IMR-90 (cell line): ENCODE results near the gene SLC35D1. TPM values are rescaled to one million over a fixed set of nuclear protein-coding genes. Genes with fewer than 3 reads are reported as not detected.

Experiments
- ATAC-seq: fragments of 200-7000 bp; cut with Tn5 transposase; 2 replicates; pipeline ENCODE4 v1.9.1; 2020; ENCODE audit warnings: low read depth, mild to moderate bottlenecking, moderate library complexity
- BruUV-seq: library from RNA; stranded (reverse); fragments of 400-500 nt; replicated peaks from 2 replicates; lab custom pipeline; 2021; lab: Mats Ljungman, UMichigan
- CTCF ChIA-PET: fragments of 300-600 bp; formaldehyde crosslinking; extraction: SDS; loops from one replicate; lab custom pipeline; 2021; ENCODE audit warnings: antibody characterized with exemption; lab: Yijun Ruan, JAX
- POLR2A ChIA-PET: fragments of 300-600 bp; sonication (Branson Sonifier 250); formaldehyde crosslinking; loops from one replicate; lab custom pipeline; 2022; ENCODE audit warnings: antibody characterized with exemption; ENCODE audit not compliant: unreplicated experiment; lab: Charles Lee
- DNase-seq: peaks from one replicate; pipeline ENCODE4 v3.0.0; 2013
- H2AFZ ChIP-seq: replicated peaks from 2 replicates; pipeline ENCODE3; 2013; ENCODE audit warnings: low read length, mild to moderate bottlenecking; ENCODE audit not compliant: poor library complexity
- H2AK5ac ChIP-seq: 2 replicates; pipeline ENCODE4 v1.6.1; 2013; ENCODE audit warnings: low read depth, low read length, inconsistent platforms
- H2AK9ac ChIP-seq: replicated peaks from 2 replicates; pipeline ENCODE3; 2013; ENCODE audit warnings: mild to moderate bottlenecking, low read depth, low read length, moderate library complexity; ENCODE audit not compliant: poor library complexity
- H2BK120ac ChIP-seq: 2 replicates; pipeline ENCODE4 v1.6.1; 2013; ENCODE audit warnings: low read depth, low read length, inconsistent platforms
- H2BK15ac ChIP-seq: 3 replicates; pipeline ENCODE4 v1.6.1; 2013; ENCODE audit warnings: low read depth, low read length, inconsistent platforms
- H2BK20ac ChIP-seq: 2 replicates; pipeline ENCODE4 v1.6.1; 2013; ENCODE audit warnings: low read depth, mild to moderate bottlenecking, inconsistent platforms, low read length, moderate library complexity
- H2BK5ac ChIP-seq: 2 replicates; pipeline ENCODE4 v1.6.1; 2013; ENCODE audit warnings: mild to moderate bottlenecking, low read depth, low read length, inconsistent platforms; ENCODE audit not compliant: poor library complexity, severe bottlenecking
- H3K14ac ChIP-seq: replicated peaks from 2 replicates; pipeline ENCODE4 v1.6.1; 2013; ENCODE audit warnings: low read depth, low read length, inconsistent platforms
- H3K18ac ChIP-seq: 2 replicates; pipeline ENCODE4 v1.6.1; 2013; ENCODE audit warnings: low read depth, low read length, control low read depth
- H3K23ac ChIP-seq: 2 replicates; pipeline ENCODE4 v1.6.1; 2013; ENCODE audit warnings: low read depth, low read length, inconsistent platforms
- H3K27ac ChIP-seq: 2 replicates; pipeline ENCODE4 v1.5.1; 2013; ENCODE audit warnings: mild to moderate bottlenecking, control low read depth, low read length; ENCODE audit not compliant: insufficient read depth
- H3K27me3 ChIP-seq: 2 replicates; pipeline ENCODE4 v1.6.1; 2013; ENCODE audit warnings: low read length; ENCODE audit not compliant: control insufficient read depth, insufficient read depth
- H3K36me3 ChIP-seq: 2 replicates; pipeline ENCODE4 v1.6.1; 2013; ENCODE audit warnings: low read length, mixed read lengths; ENCODE audit not compliant: control insufficient read depth, insufficient read depth
- H3K4ac ChIP-seq: 2 replicates; pipeline ENCODE4 v1.6.1; 2013; ENCODE audit warnings: low read depth, low read length, inconsistent platforms
- H3K4me1 ChIP-seq: 2 replicates; pipeline ENCODE4 v1.6.1; 2013; ENCODE audit warnings: low read length, mixed read lengths; ENCODE audit not compliant: control insufficient read depth, insufficient read depth
- H3K4me2 ChIP-seq: 2 replicates; pipeline ENCODE4 v1.6.1; 2013; ENCODE audit warnings: low read depth, mild to moderate bottlenecking, control low read depth, low read length, moderate library complexity
- H3K4me3 ChIP-seq: 2 replicates; pipeline ENCODE4 v1.5.1; 2013; ENCODE audit warnings: low read depth, mild to moderate bottlenecking, control low read depth, low read length, moderate library complexity; ENCODE audit not compliant: insufficient read depth
- H3K56ac ChIP-seq: 2 replicates; pipeline ENCODE4 v1.6.1; 2013; ENCODE audit warnings: low read length, inconsistent platforms; ENCODE audit not compliant: insufficient read depth; ENCODE audit errors: extremely low read depth
- H3K79me1 ChIP-seq, 2 experiments: 2 replicates each; pipeline ENCODE4 v1.6.1; 2013; ENCODE audit warnings: low read length in 2 of 2, inconsistent platforms in 1 of 2, low read depth in 1 of 2
- H3K9ac ChIP-seq: 2 replicates; pipeline ENCODE4 v1.6.1; 2013; ENCODE audit warnings: low read depth, low read length, control low read depth
- H3K9me1 ChIP-seq: 2 replicates; pipeline ENCODE4 v1.6.1; 2013; ENCODE audit warnings: low read length, inconsistent platforms; ENCODE audit not compliant: insufficient read depth
- H3K9me3 ChIP-seq: 2 replicates; pipeline ENCODE4 v1.6.1; 2013; ENCODE audit warnings: low read length; ENCODE audit not compliant: control insufficient read depth, insufficient read depth
- H4K20me1 ChIP-seq: 2 replicates; pipeline ENCODE4 v1.6.1; 2013; ENCODE audit warnings: low read length, inconsistent platforms; ENCODE audit not compliant: insufficient read depth
- H4K5ac ChIP-seq: 2 replicates; pipeline ENCODE4 v1.6.1; 2013; ENCODE audit warnings: mild to moderate bottlenecking, low read depth, low read length, control low read depth
- H4K8ac ChIP-seq, 2 experiments: 2 replicates each; pipeline ENCODE4 v1.6.1; 2013; ENCODE audit warnings: low read depth in 2 of 2, low read length in 2 of 2, control low read depth in 1 of 2, inconsistent platforms in 1 of 2
- H4K91ac ChIP-seq: 2 replicates; pipeline ENCODE4 v1.6.1; 2013; ENCODE audit warnings: low read depth, low read length, inconsistent platforms; ENCODE audit not compliant: insufficient read depth
- BHLHE40 ChIP-seq: fragments of 150-350 bp; IDR thresholded peaks from 2 replicates; pipeline ENCODE4 v1.6.1; 2016; ENCODE audit warnings: mild to moderate bottlenecking, low read depth, low read length
- CEBPB ChIP-seq: IDR thresholded peaks from 2 replicates; pipeline ENCODE4 v1.6.1; 2012; ENCODE audit warnings: low read depth, low read length, improper control_type of control experiment
- CHD1 ChIP-seq: IDR thresholded peaks from 2 replicates; pipeline ENCODE4 v1.6.1; 2012; ENCODE audit warnings: low read depth, low read length, improper control_type of control experiment
- FOS ChIP-seq: fragments of 150-350 bp; IDR thresholded peaks from 2 replicates; pipeline ENCODE4 v1.6.1; 2016; ENCODE audit warnings: low read depth, low read length
- MAZ ChIP-seq: IDR thresholded peaks from 2 replicates; pipeline ENCODE4 v1.6.1; 2012; ENCODE audit warnings: low read depth, mild to moderate bottlenecking, low read length, improper control_type of control experiment, moderate library complexity, borderline replicate concordance
- MXI1 ChIP-seq: IDR thresholded peaks from 2 replicates; pipeline ENCODE4 v1.6.1; 2012; ENCODE audit warnings: low read depth, mild to moderate bottlenecking, low read length, moderate library complexity, borderline replicate concordance
- NFE2L2 ChIP-seq: fragments of 150-350 bp; IDR thresholded peaks from 2 replicates; pipeline ENCODE4 v1.6.1; 2016; ENCODE audit warnings: low read depth, mild to moderate bottlenecking, low read length
- POLR2A ChIP-seq: IDR thresholded peaks from 2 replicates; pipeline ENCODE4 v1.6.1; 2012; ENCODE audit warnings: mild to moderate bottlenecking, low read depth, low read length
- RAD21 ChIP-seq: IDR thresholded peaks from 2 replicates; pipeline ENCODE4 v1.6.1; 2012; ENCODE audit warnings: low read length, improper control_type of control experiment
- RCOR1 ChIP-seq: IDR thresholded peaks from 2 replicates; pipeline ENCODE4 v1.6.1; 2012; ENCODE audit warnings: mild to moderate bottlenecking, low read length, improper control_type of control experiment; ENCODE audit not compliant: insufficient replicate concordance
- RFX5 ChIP-seq: IDR thresholded peaks from 2 replicates; pipeline ENCODE4 v1.8.0; 2012; ENCODE audit warnings: low read depth, mild to moderate bottlenecking, low read length, moderate library complexity
- USF2 ChIP-seq: fragments of 150-350 bp; IDR thresholded peaks from 2 replicates; pipeline ENCODE4 v1.6.1; 2017; ENCODE audit warnings: mild to moderate bottlenecking, antibody characterized with exemption, low read length, low read depth
- WGBS, 2 experiments: methylation state at CpG; one replicate each; pipeline versions ENCODE4 v1.1.5 to v1.1.7; 2013; ENCODE audit warnings: missing lambda C conversion rate in 2 of 2; ENCODE audit not compliant: insufficient read length in 1 of 2; ENCODE audit errors: extremely low coverage in 2 of 2; 5-methylcytosine and 5-hydroxymethylcytosine counted together
- dilution Hi-C: fragments of 300-500 bp; cut with HindIII; formaldehyde crosslinking; loops from one replicate; pipeline ENCODE4 v1.14.3; 2018; ENCODE audit warnings: low sequenced_read_pairs; ENCODE audit not compliant: unreplicated experiment
- in situ Hi-C: fragments of 300-500 bp; cut with MboI; formaldehyde crosslinking; loops from 3 replicates; pipeline ENCODE4 v1.14.3; 2019; ENCODE audit warnings: low sequenced_read_pairs, inconsistent platforms, mixed read lengths
- intact Hi-C: fragments of 100-400 bp; cut with micrococcal nuclease; formaldehyde crosslinking; loops from 2 replicates; pipeline ENCODE4 v1.10.0; 2022
- polyA plus RNA-seq, 3 experiments: library from polyadenylated mRNA; depleted of rRNA; stranded (reverse); fragments of >200 nt; gene quantifications; 2 replicates each; pipeline ENCODE4 v1.2.3, GENCODE V29; 2012; ENCODE audit warnings: low replicate concordance in 1 of 3
- total RNA-seq: library from RNA; depleted of rRNA; stranded (reverse); fragments of >200 nt; gene quantifications from 2 replicates; pipeline ENCODE4 v1.2.3, GENCODE V29; 2012

Gene SLC35D1
- total and polyA plus RNA-seq, 2 of the 4 experiments (the other 2 are of a cell fraction): 7.2 to 16.3 TPM

- H4K5ac ChIP-seq: peak overlapping the region; percentile 85; the same call in 1 of the 2 replicates
- peak overlapping the region; percentile 90 for H3K4ac ChIP-seq
- peak overlapping the region; percentile 75 for H3K56ac ChIP-seq
- H3K4me3 ChIP-seq: no peak overlapping the region
- BruUV-seq: no TSS peak
- peak; percentile 99 for DNase-seq
- peak overlapping the region; percentile 26 to 86 for H4K8ac ChIP-seq
- ChIA-PET CTCF (interaction anchor here (0.8 to 1.5 kb wide), 2 partner anchors 80 to 88 kb away, joined by 3 to 5 read pairs; no protein-coding TSS in a partner anchor), POLR2A (no interaction called here)
- H2AK9ac ChIP-seq: no peak overlapping the region
- H3K36me3 ChIP-seq: no peaks in the 10 kb centered on the region
- H3K27ac ChIP-seq: peak overlapping the region; percentile 91
- intact Hi-C loops (loop anchor here (10.0 kb wide), 1 partner anchor 54 kb away; no protein-coding TSS in a partner anchor), in situ Hi-C loops (no loop called here), dilution Hi-C loops (no loop called here)
- 0 out of 2 replicates have a peak overlapping the region, but pooled peaks have one; percentile 65 for H2AK5ac ChIP-seq
- peak; percentile 85 for ATAC-seq
- H4K91ac ChIP-seq: peak overlapping the region; percentile 81
- H3K9me3 ChIP-seq: no peaks in the 10 kb centered on the region
- H2BK120ac ChIP-seq: peak overlapping the region; percentile 92
- H3K79me1 ChIP-seq: peaks cover 0 to 9% of the 10 kb centered on the region in 2 experiments; a peak in 1 of 4 replicates
- no peak overlapping the region for H3K4me2 ChIP-seq
- no peaks in the 10 kb centered on the region for H4K20me1 ChIP-seq
- H2BK5ac ChIP-seq: peak overlapping the region; percentile 89
- TF ChIP-seq NFE2L2 (no peak), MAZ (no peak), RFX5 (no peak), RCOR1 (peak; percentile 98), FOS (peak; percentile 100), BHLHE40 (peak; percentile 88), CEBPB (peak; percentile 99), USF2 (0 out of 2 replicates have a peak, but pooled peaks have one; percentile 7), POLR2A (no peak), CHD1 (no peak; the same call in 1 of the 2 replicates), MXI1 (no peak), RAD21 (no peak)
- WGBS, 2 experiments: 0% methylated on average over 1 of the region's 2 CpGs; no CpG with 5 or more reads in 1 of the 2 experiments
- H2BK15ac ChIP-seq: peak overlapping the region; percentile 75; the same call in 2 of the 3 replicates
- H3K14ac ChIP-seq: peak overlapping the region; percentile 65
- H2AFZ ChIP-seq: no peak overlapping the region
- H3K9me1 ChIP-seq: peaks cover 12% of the 10 kb centered on the region
- no peak overlapping the region for H3K9ac ChIP-seq
- H3K27me3 ChIP-seq: no peaks in the 10 kb centered on the region
- peak overlapping the region; percentile 55; the same call in 1 of the 2 replicates for H3K23ac ChIP-seq
- peak overlapping the region; percentile 91 for H3K18ac ChIP-seq
- H3K4me1 ChIP-seq: peaks cover 21% of the 10 kb centered on the region
- peak overlapping the region; percentile 90 for H2BK20ac ChIP-seq
These were observed 6.9 kb upstream of the SLC35D1 start for GRCh38 chr1:67060811-67061218.
